ENCODE data around the gene DGKI. TPM values are rescaled to one million over a fixed set of nuclear protein-coding genes. Genes with fewer than 3 reads are reported as not detected.

The DGKI gene
- total RNA-seq, 3 donors from 2014 or later (not counting 1 experiment from before 2014, with no cell fraction given) = 0.53 TPM; not detected in 2

DNA sequence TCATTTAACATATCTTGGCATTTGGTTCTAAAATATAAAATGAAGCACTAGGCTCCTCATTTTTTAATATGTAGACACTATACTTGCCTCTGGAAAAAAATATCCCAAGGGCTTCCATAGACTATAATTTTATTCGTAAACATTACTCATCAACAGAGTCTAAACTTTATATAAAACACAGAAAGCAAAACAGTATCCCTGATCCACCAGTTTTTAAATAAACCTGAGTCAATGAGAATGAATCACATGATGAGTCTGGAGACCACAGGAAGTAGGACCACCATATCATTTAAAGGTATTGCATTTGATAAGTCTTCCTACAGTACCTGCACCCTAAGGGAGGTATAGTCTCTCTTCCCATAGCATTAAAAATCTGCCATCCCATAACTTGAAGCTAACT lies 228.0 kb downstream of the DGKI start:
- H3K27me3 Mint-ChIP-seq (ENCODE audit: low read depth in 2 of 2) = peaks cover 0 to 6% of the 10 kb centered on the region in 2 donors
- Histone ChIP-seq H3K27me3 (ENCODE audit: control insufficient read depth, insufficient read depth, low read length) (no peaks in the 10 kb centered on the region), H3K27ac (ENCODE audit: low read length) (no peak overlapping the region), H3K9me3 (ENCODE audit: control insufficient read depth, insufficient read depth, low read length) (no peaks in the 10 kb centered on the region), H3K36me3 (ENCODE audit: control insufficient read depth, insufficient read depth, low read length) (no peaks in the 10 kb centered on the region), H3K4me1 (ENCODE audit: control insufficient read depth, insufficient read depth, low read length) (no peaks in the 10 kb centered on the region), H3K4me3 (ENCODE audit: low read length) (no peak overlapping the region)
- no peaks in the 10 kb centered on the region for H3K36me3 Mint-ChIP-seq
- no peak for ATAC-seq
- no peak for DNase-seq
- intact Hi-C loops (cut with micrococcal nuclease) = no loop called here
- H3K4me1 Mint-ChIP-seq = no peaks in the 10 kb centered on the region
- no peaks in the 10 kb centered on the region for H3K9me3 Mint-ChIP-seq
- H3K4me3 Mint-ChIP-seq = no peak overlapping the region
- TF ChIP-seq, protein P1, sequence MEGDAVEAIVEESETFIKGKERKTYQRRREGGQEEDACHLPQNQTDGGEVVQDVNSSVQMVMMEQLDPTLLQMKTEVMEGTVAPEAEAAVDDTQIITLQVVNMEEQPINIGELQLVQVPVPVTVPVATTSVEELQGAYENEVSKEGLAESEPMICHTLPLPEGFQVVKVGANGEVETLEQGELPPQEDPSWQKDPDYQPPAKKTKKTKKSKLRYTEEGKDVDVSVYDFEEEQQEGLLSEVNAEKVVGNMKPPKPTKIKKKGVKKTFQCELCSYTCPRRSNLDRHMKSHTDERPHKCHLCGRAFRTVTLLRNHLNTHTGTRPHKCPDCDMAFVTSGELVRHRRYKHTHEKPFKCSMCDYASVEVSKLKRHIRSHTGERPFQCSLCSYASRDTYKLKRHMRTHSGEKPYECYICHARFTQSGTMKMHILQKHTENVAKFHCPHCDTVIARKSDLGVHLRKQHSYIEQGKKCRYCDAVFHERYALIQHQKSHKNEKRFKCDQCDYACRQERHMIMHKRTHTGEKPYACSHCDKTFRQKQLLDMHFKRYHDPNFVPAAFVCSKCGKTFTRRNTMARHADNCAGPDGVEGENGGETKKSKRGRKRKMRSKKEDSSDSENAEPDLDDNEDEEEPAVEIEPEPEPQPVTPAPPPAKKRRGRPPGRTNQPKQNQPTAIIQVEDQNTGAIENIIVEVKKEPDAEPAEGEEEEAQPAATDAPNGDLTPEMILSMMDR (IDR thresholded peaks at IDR 0.05) = no peak
- no peak overlapping the region for H3K27ac Mint-ChIP-seq
- 89% methylated on average over 1 of the region's 1 CpG for WGBS (ENCODE audit: insufficient coverage)

DNA sequence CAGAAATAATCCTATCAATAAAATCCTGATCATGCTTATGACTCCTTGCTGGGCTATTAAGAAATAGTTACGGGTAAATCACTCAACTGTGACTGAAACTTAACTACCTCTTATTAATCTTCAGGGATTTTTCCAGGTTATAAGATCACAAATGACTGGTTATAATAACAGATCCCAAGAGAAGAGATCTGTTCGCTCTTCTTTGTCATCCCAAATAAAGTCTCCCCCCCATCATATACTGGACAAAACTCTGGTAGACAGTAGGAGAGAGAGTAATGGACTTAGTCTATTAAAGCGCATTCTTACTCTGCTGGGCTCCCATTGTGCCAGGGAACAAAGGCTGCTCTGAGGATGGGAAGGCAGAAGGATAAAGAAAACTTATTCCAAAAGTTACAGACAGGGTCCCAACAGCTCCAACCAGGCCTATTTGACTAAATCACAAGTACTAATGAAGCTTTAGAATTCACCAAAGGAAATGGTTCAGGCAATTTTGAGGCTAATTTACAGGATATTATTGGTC lies 233.7 kb downstream of the DGKI start:
- 94% methylated on average over 2 of the region's 3 CpGs for WGBS (ENCODE audit: insufficient coverage)
- ATAC-seq = no peak
- H3K36me3 Mint-ChIP-seq = no peaks in the 10 kb centered on the region
- Histone ChIP-seq H3K27ac (ENCODE audit: low read length) (no peak overlapping the region), H3K27me3 (ENCODE audit: control insufficient read depth, insufficient read depth, low read length) (no peaks in the 10 kb centered on the region), H3K9me3 (ENCODE audit: control insufficient read depth, insufficient read depth, low read length) (no peaks in the 10 kb centered on the region), H3K4me3 (ENCODE audit: low read length) (no peak overlapping the region), H3K36me3 (ENCODE audit: control insufficient read depth, insufficient read depth, low read length) (no peaks in the 10 kb centered on the region), H3K4me1 (ENCODE audit: control insufficient read depth, insufficient read depth, low read length) (no peaks in the 10 kb centered on the region)
- no peaks in the 10 kb centered on the region for H3K9me3 Mint-ChIP-seq
- no peaks in the 10 kb centered on the region for H3K4me1 Mint-ChIP-seq
- H3K27me3 Mint-ChIP-seq (ENCODE audit: low read depth in 2 of 2) = peaks cover 0 to 6% of the 10 kb centered on the region in 2 donors
- DNase-seq = no peak
- no peak overlapping the region for H3K4me3 Mint-ChIP-seq
- TF ChIP-seq, protein P1 (IDR thresholded peaks at IDR 0.05) = no peak
- intact Hi-C loops (cut with micrococcal nuclease) = no loop called here
- no peak overlapping the region for H3K27ac Mint-ChIP-seq

DNA sequence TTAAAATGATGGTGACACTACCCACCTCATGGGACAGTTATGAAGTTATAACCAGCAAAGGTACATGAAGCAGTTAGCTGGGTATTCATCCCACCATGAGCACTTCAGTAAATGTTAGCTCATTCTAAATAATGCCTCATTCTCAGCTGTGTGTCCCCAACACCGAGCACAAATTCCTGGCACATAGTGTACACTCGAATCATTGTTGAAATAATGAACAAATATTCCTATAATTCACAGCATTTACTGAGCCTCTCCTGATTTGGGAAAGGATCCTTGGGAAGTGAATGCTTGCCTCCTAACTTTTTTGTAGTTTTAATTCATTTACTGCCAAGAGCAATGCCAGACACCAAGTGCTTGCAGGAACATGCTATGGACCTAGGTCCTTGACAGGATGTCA lies 235.2 kb downstream of the DGKI start:
- intact Hi-C loops (cut with micrococcal nuclease) = no loop called here
- Histone ChIP-seq H3K27me3 (ENCODE audit: control insufficient read depth, insufficient read depth, low read length) (no peaks in the 10 kb centered on the region), H3K36me3 (ENCODE audit: control insufficient read depth, insufficient read depth, low read length) (no peaks in the 10 kb centered on the region), H3K4me1 (ENCODE audit: control insufficient read depth, insufficient read depth, low read length) (no peaks in the 10 kb centered on the region), H3K27ac (ENCODE audit: low read length) (no peak overlapping the region), H3K9me3 (ENCODE audit: control insufficient read depth, insufficient read depth, low read length) (no peaks in the 10 kb centered on the region), H3K4me3 (ENCODE audit: low read length) (no peak overlapping the region)
- no peaks in the 10 kb centered on the region for H3K4me1 Mint-ChIP-seq
- no peaks in the 10 kb centered on the region for H3K9me3 Mint-ChIP-seq
- WGBS (ENCODE audit: insufficient coverage) = 63% methylated on average over 2 of the region's 2 CpGs
- peaks cover 0 to 6% of the 10 kb centered on the region in 2 donors for H3K27me3 Mint-ChIP-seq (ENCODE audit: low read depth in 2 of 2)
- no peak for DNase-seq
- H3K36me3 Mint-ChIP-seq = no peaks in the 10 kb centered on the region
- H3K4me3 Mint-ChIP-seq = no peak overlapping the region
- TF ChIP-seq, protein P1 (IDR thresholded peaks at IDR 0.05) = no peak
- H3K27ac Mint-ChIP-seq = no peak overlapping the region
- no peak for ATAC-seq

DNA sequence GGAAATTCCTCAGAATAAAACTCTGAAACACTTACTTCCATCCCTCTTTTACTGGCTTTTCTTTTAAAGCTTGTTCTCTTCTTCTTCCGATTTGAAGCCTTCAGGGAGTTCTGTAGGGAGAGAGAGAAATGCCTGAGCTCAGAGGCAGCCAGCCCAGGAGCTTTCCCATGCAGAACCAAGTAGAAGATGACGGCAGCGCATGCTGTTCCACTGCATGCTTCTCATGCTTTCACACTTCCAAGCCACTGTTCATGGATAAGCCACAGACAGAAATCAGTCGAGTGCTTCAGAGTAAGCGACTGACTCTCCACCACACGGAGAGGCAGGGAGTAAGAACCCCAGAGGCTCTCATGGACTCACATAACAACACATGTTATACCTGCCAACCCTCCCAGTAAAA lies 237.3 kb downstream of the DGKI start:
- Mint-ChIP-seq H3K27ac (no peak overlapping the region), H3K36me3 (no peaks in the 10 kb centered on the region), H3K4me3 (no peak overlapping the region), H3K9me3 (no peaks in the 10 kb centered on the region), H3K27me3 (ENCODE audit: low read depth in 2 of 2) (peaks cover 0 to 6% of the 10 kb centered on the region in 2 donors), H3K4me1 (no peaks in the 10 kb centered on the region)
- Histone ChIP-seq H3K4me3 (ENCODE audit: low read length) (no peak overlapping the region), H3K36me3 (ENCODE audit: control insufficient read depth, insufficient read depth, low read length) (no peaks in the 10 kb centered on the region), H3K27me3 (ENCODE audit: control insufficient read depth, insufficient read depth, low read length) (no peaks in the 10 kb centered on the region), H3K4me1 (ENCODE audit: control insufficient read depth, insufficient read depth, low read length) (no peaks in the 10 kb centered on the region), H3K9me3 (ENCODE audit: control insufficient read depth, insufficient read depth, low read length) (no peaks in the 10 kb centered on the region), H3K27ac (ENCODE audit: low read length) (no peak overlapping the region)
- WGBS (ENCODE audit: insufficient coverage) = 93% methylated on average over 6 of the region's 6 CpGs
- TF ChIP-seq, protein P1 (IDR thresholded peaks at IDR 0.05) = no peak
- intact Hi-C loops (cut with micrococcal nuclease) = loop anchor here (5.0 kb wide), 2 partner anchors 288 to 1128 kb away; no protein-coding TSS in a partner anchor
- no peak for ATAC-seq
- DNase-seq = no peak

Data from natural killer cell (primary cell).